ENCODE data around the gene DUSP2.

DUSP2 gene

GRCh38 chr2:96156011-96156820 lies 11.0 kb upstream of the DUSP2 start:
- no peaks in the 10 kb centered on the region for H3K79me1 ChIP-seq (ENCODE audit: low read length)
- no peaks in the 10 kb centered on the region for H3K27me3 ChIP-seq (ENCODE audit: insufficient read depth, low read length, poor library complexity)
- no CpG with 5 or more reads among the region's 10 CpGs for WGBS (ENCODE audit: extremely low coverage, insufficient coverage, low lambda C conversion rate)
- no peak overlapping the region for H3K23ac ChIP-seq (ENCODE audit: low read length)
- no peaks in the 10 kb centered on the region for H3K36me3 ChIP-seq (ENCODE audit: control insufficient read depth, insufficient read depth, low read length)
- no peak overlapping the region for H3K4ac ChIP-seq (ENCODE audit: low read depth, low read length)
- H3K79me2 ChIP-seq (ENCODE audit: control insufficient read depth, insufficient read depth, low read length): no peaks in the 10 kb centered on the region
- no peak overlapping the region for H4K8ac ChIP-seq (ENCODE audit: low read depth, low read length)
- H3K56ac ChIP-seq (ENCODE audit: low read length): no peak overlapping the region
- no peak overlapping the region for H3K27ac ChIP-seq (ENCODE audit: low read depth, low read length)
- H4K5ac ChIP-seq (ENCODE audit: low read length): no peak overlapping the region
- no peak overlapping the region for H3K4me2 ChIP-seq (ENCODE audit: low read length)
- DNase-seq: no peak
- no peak overlapping the region for H2AK5ac ChIP-seq (ENCODE audit: low read length)
- no peaks in the 10 kb centered on the region for H3K4me1 ChIP-seq (ENCODE audit: control insufficient read depth, low read depth, low read length)
- no peak overlapping the region for H2BK120ac ChIP-seq (ENCODE audit: low read depth, low read length)
- H3K4me3 ChIP-seq (ENCODE audit: low read length): no peak overlapping the region
- no peak overlapping the region for H2BK15ac ChIP-seq (replicated peaks; ENCODE audit: low read depth)
- H3K18ac ChIP-seq (ENCODE audit: low read length): no peak overlapping the region
- H2BK5ac ChIP-seq (ENCODE audit: low read length): no peak overlapping the region
- H3K9ac ChIP-seq (ENCODE audit: low read length): no peak overlapping the region

GRCh38 chr2:96154506-96155380 lies 9.5 kb upstream of the DUSP2 start:
- no CpG with 5 or more reads among the region's 16 CpGs for WGBS (ENCODE audit: extremely low coverage, insufficient coverage, low lambda C conversion rate)
- Histone ChIP-seq H3K9ac (ENCODE audit: low read length) (no peak overlapping the region), H2BK15ac (replicated peaks; ENCODE audit: low read depth) (no peak overlapping the region), H3K23ac (ENCODE audit: low read length) (no peak overlapping the region), H3K36me3 (ENCODE audit: control insufficient read depth, insufficient read depth, low read length) (no peaks in the 10 kb centered on the region), H3K27ac (ENCODE audit: low read depth, low read length) (no peak overlapping the region), H2BK5ac (ENCODE audit: low read length) (no peak overlapping the region), H2AK5ac (ENCODE audit: low read length) (no peak overlapping the region), H3K4me1 (ENCODE audit: control insufficient read depth, low read depth, low read length) (no peaks in the 10 kb centered on the region), H3K4me2 (ENCODE audit: low read length) (no peak overlapping the region), H3K79me2 (ENCODE audit: control insufficient read depth, insufficient read depth, low read length) (no peaks in the 10 kb centered on the region), H3K18ac (ENCODE audit: low read length) (no peak overlapping the region), H4K8ac (ENCODE audit: low read depth, low read length) (no peak overlapping the region), H4K5ac (ENCODE audit: low read length) (no peak overlapping the region), H2BK120ac (ENCODE audit: low read depth, low read length) (no peak overlapping the region), H3K56ac (ENCODE audit: low read length) (peak overlapping the region; percentile 7), H3K79me1 (ENCODE audit: low read length) (no peaks in the 10 kb centered on the region), H3K4ac (ENCODE audit: low read depth, low read length) (no peak overlapping the region), H3K27me3 (ENCODE audit: insufficient read depth, low read length, poor library complexity) (no peaks in the 10 kb centered on the region), H3K4me3 (ENCODE audit: low read length) (no peak overlapping the region)
- DNase-seq: no peak

GRCh38 chr2:96153991-96154431 lies 8.8 kb upstream of the DUSP2 start:
- WGBS (ENCODE audit: extremely low coverage, insufficient coverage, low lambda C conversion rate): no CpG with 5 or more reads among the region's 7 CpGs
- Histone ChIP-seq H2BK5ac (ENCODE audit: low read length) (no peak overlapping the region), H3K56ac (ENCODE audit: low read length) (no peak overlapping the region), H3K4ac (ENCODE audit: low read depth, low read length) (no peak overlapping the region), H3K4me2 (ENCODE audit: low read length) (no peak overlapping the region), H3K27ac (ENCODE audit: low read depth, low read length) (no peak overlapping the region), H2AK5ac (ENCODE audit: low read length) (no peak overlapping the region), H3K4me1 (ENCODE audit: control insufficient read depth, low read depth, low read length) (no peaks in the 10 kb centered on the region), H2BK120ac (ENCODE audit: low read depth, low read length) (no peak overlapping the region), H3K4me3 (ENCODE audit: low read length) (no peak overlapping the region), H3K18ac (ENCODE audit: low read length) (no peak overlapping the region), H4K8ac (ENCODE audit: low read depth, low read length) (no peak overlapping the region), H3K36me3 (ENCODE audit: control insufficient read depth, insufficient read depth, low read length) (no peaks in the 10 kb centered on the region), H4K5ac (ENCODE audit: low read length) (no peak overlapping the region), H3K9ac (ENCODE audit: low read length) (no peak overlapping the region), H3K79me2 (ENCODE audit: control insufficient read depth, insufficient read depth, low read length) (no peaks in the 10 kb centered on the region), H3K23ac (ENCODE audit: low read length) (no peak overlapping the region), H2BK15ac (replicated peaks; ENCODE audit: low read depth) (no peak overlapping the region), H3K27me3 (ENCODE audit: insufficient read depth, low read length, poor library complexity) (no peaks in the 10 kb centered on the region), H3K79me1 (ENCODE audit: low read length) (no peaks in the 10 kb centered on the region)
- DNase-seq: no peak

- no peak overlapping the region for H3K18ac ChIP-seq (ENCODE audit: low read length)
- WGBS (ENCODE audit: extremely low coverage, insufficient coverage, low lambda C conversion rate): no CpG with 5 or more reads among the region's 7 CpGs
These were observed 8.1 kb upstream of the DUSP2 start for GRCh38 chr2:96153291-96153713.

GRCh38 chr2:96152304-96153161 lies 7.3 kb upstream of the DUSP2 start:
- Histone ChIP-seq H3K27me3 (ENCODE audit: insufficient read depth, low read length, poor library complexity) (no peaks in the 10 kb centered on the region), H3K9ac (ENCODE audit: low read length) (no peak overlapping the region), H3K23ac (ENCODE audit: low read length) (no peak overlapping the region), H4K5ac (ENCODE audit: low read length) (no peak overlapping the region), H3K27ac (ENCODE audit: low read depth, low read length) (no peak overlapping the region), H4K8ac (ENCODE audit: low read depth, low read length) (no peak overlapping the region), H3K4me1 (ENCODE audit: control insufficient read depth, low read depth, low read length) (peaks cover 4% of the 10 kb centered on the region), H3K79me2 (ENCODE audit: control insufficient read depth, insufficient read depth, low read length) (no peaks in the 10 kb centered on the region), H3K4me2 (ENCODE audit: low read length) (no peak overlapping the region), H2BK15ac (replicated peaks; ENCODE audit: low read depth) (no peak overlapping the region), H2BK5ac (ENCODE audit: low read length) (no peak overlapping the region), H3K4me3 (ENCODE audit: low read length) (no peak overlapping the region), H3K36me3 (ENCODE audit: control insufficient read depth, insufficient read depth, low read length) (no peaks in the 10 kb centered on the region), H3K4ac (ENCODE audit: low read depth, low read length) (no peak overlapping the region), H2AK5ac (ENCODE audit: low read length) (no peak overlapping the region), H3K18ac (ENCODE audit: low read length) (no peak overlapping the region), H2BK120ac (ENCODE audit: low read depth, low read length) (no peak overlapping the region), H3K79me1 (ENCODE audit: low read length) (no peaks in the 10 kb centered on the region), H3K56ac (ENCODE audit: low read length) (peak overlapping the region; percentile 17)
- DNase-seq: no peak
- no CpG with 5 or more reads among the region's 13 CpGs for WGBS (ENCODE audit: extremely low coverage, insufficient coverage, low lambda C conversion rate)

More at GRCh38 chr2:96153291-96153713, 8.1 kb upstream of the DUSP2 start:
- Histone ChIP-seq H3K4me3 (ENCODE audit: low read length) (no peak overlapping the region), H2AK5ac (ENCODE audit: low read length) (no peak overlapping the region), H2BK120ac (ENCODE audit: low read depth, low read length) (no peak overlapping the region), H4K5ac (ENCODE audit: low read length) (no peak overlapping the region), H3K27me3 (ENCODE audit: insufficient read depth, low read length, poor library complexity) (no peaks in the 10 kb centered on the region), H3K9ac (ENCODE audit: low read length) (no peak overlapping the region), H3K4ac (ENCODE audit: low read depth, low read length) (no peak overlapping the region), H3K4me2 (ENCODE audit: low read length) (no peak overlapping the region), H3K79me2 (ENCODE audit: control insufficient read depth, insufficient read depth, low read length) (no peaks in the 10 kb centered on the region), H4K8ac (ENCODE audit: low read depth, low read length) (no peak overlapping the region), H3K79me1 (ENCODE audit: low read length) (no peaks in the 10 kb centered on the region), H3K36me3 (ENCODE audit: control insufficient read depth, insufficient read depth, low read length) (no peaks in the 10 kb centered on the region), H3K23ac (ENCODE audit: low read length) (peak overlapping the region; percentile 24), H3K27ac (ENCODE audit: low read depth, low read length) (no peak overlapping the region), H2BK5ac (ENCODE audit: low read length) (no peak overlapping the region), H3K4me1 (ENCODE audit: control insufficient read depth, low read depth, low read length) (peaks cover under 1% of the 10 kb centered on the region), H2BK15ac (replicated peaks; ENCODE audit: low read depth) (no peak overlapping the region), H3K56ac (ENCODE audit: low read length) (no peak overlapping the region)
- DNase-seq: no peak
